GM18526 (cell line): ENCODE data around the gene SKIL.

Experiments used
- POLR2A ChIP-seq: IDR thresholded peaks from 3 replicates; pipeline ENCODE4 v1.6.1; 2011; ENCODE audit not compliant: insufficient read length; ENCODE audit errors: extremely low read depth

SKIL gene

GRCh38 chr3:170420307-170420821 lies 62.8 kb downstream of the SKIL start:
- TF ChIP-seq POLR2A, result no peak

- TF ChIP-seq POLR2A, result no peak
These were observed 63.7 kb downstream of the SKIL start for GRCh38 chr3:170421111-170421641.

DNA sequence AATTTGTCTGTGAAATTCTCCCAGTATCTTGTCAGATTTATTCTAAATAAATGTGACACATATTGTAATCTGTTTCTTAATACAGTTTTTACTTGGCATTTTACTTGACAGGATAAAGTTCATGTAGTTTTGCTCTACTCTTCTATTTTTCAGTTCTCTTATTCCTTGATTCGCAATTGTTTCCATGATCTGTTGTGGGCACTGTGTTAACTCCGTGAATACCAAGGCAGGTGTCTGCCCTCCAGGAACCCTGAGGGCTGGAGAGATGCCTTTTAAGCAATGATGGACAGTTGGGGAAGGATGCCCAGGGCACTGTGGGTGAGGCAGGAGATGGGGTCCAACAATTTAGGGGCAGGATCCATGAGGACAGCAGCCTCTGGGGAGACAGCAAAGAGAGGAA lies 64.2 kb downstream of the SKIL start:
- TF ChIP-seq POLR2A, result no peak

- TF ChIP-seq POLR2A, result no peak
These were observed 65.6 kb downstream of the SKIL start for GRCh38 chr3:170423001-170423615.

- no peak for TF ChIP-seq POLR2A
These were observed 67.4 kb downstream of the SKIL start for GRCh38 chr3:170424879-170425278.

GRCh38 chr3:170425491-170426239 lies 68.2 kb downstream of the SKIL start:
- no peak for TF ChIP-seq POLR2A

DNA sequence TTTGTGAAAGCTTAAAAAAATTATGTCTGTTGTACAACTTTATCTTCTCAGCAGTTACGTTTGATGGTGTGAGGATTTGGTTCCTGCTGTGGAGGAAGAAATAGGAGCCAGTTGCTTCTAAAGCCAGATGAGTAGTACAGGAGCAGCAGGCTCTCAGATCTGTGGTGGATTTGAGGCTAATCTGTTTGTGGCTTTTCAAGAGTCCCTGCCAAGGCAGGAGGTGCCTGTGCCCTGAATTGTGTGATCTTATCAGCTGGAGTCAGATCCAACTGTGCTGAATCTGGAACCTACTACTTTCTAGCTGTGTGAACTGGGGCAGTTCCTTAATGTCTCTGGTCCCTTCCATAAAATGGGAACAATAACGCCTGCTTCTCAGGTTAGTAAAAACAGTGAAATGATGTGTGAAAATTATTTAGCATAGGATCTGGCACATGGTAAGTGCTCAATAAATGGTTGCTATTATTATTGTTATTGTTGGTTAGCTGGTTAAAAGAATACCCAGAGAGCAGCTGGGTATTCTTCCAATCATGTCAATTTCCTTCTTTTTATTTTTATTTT lies 68.8 kb downstream of the SKIL start:
- no peak for TF ChIP-seq POLR2A

- no peak for TF ChIP-seq POLR2A
These were observed 70.6 kb downstream of the SKIL start for GRCh38 chr3:170428095-170428494.

DNA sequence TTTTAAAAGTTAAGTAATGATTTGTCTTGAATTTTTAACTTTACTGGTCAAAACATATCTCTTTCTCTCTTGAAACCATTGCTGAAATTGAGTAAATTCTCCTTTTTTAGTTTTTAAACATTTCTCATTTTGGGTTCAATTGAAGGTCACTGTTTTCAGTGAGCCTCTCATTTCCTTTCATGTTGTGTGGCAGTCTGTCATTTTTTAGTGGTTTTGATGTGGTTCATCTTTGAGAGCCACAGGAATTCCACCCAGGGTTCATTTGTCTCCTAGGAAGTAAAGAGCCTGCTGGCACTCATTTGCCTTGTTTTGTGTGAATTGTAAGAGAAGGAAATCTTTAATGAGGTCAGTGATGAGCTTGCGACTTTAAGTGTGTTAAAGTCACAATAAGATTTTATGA lies 71.5 kb downstream of the SKIL start:
- TF ChIP-seq POLR2A, result no peak

GRCh38 chr3:170431054-170431453 lies 73.5 kb downstream of the SKIL start:
- no peak for TF ChIP-seq POLR2A

DNA sequence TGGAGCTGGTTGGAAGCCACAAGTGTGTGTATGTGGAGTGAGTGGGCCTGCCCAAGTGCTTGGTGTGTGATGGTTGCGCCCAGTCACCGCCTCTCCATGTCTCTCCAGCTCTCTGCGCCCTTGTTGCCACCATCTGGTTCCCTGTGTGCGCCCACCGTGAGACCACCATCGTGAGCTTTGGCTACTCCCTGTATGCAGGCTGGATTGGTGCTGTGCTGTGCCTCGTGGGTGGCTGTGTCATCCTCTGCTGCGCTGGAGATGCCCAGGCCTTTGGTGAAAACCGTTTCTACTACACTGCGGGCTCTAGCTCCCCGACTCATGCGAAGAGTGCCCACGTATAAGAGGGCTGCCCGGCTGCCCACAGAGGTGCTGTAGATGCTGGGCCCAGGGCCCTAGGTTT lies 74.9 kb downstream of the SKIL start:
- no peak for TF ChIP-seq POLR2A

DNA sequence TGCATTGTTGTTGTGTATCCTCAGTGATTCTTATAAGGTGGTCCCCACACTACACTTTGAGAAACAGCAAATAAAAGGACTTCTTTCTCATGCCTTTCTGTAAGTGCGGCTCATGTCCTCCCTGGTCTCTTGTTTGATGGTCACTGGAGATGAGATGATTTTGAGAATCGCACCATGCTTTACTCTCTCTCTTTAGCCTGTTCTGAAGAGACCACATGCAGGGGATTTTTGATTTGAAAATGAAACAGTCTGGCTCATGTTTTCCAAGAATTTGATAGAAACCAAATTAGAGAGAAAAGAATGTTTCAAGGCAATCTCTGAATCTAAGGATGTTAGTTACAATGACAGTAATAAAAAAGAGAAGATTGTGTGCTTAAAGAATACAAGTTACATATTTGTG lies 79.2 kb downstream of the SKIL start:
- no peak for TF ChIP-seq POLR2A

DNA sequence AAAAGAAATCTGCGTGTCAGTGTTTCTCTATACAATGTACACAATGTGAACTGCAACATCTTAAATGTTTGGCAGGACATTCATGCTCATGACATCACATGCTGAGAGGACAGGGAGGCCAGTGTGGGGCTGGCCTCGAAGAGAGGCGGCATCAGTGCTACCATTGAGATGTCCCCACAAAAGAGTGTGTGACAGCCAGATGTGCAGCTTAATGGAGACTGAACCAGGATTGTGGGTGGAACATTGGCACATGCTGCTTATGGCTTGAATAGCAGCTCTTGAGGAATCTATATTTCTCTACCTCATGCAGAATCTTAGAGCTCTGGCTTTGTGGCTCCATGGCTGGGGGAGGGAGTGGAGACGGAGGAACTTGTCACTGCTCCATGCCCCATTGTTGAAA lies 79.7 kb downstream of the SKIL start:
- TF ChIP-seq POLR2A, result no peak

DNA sequence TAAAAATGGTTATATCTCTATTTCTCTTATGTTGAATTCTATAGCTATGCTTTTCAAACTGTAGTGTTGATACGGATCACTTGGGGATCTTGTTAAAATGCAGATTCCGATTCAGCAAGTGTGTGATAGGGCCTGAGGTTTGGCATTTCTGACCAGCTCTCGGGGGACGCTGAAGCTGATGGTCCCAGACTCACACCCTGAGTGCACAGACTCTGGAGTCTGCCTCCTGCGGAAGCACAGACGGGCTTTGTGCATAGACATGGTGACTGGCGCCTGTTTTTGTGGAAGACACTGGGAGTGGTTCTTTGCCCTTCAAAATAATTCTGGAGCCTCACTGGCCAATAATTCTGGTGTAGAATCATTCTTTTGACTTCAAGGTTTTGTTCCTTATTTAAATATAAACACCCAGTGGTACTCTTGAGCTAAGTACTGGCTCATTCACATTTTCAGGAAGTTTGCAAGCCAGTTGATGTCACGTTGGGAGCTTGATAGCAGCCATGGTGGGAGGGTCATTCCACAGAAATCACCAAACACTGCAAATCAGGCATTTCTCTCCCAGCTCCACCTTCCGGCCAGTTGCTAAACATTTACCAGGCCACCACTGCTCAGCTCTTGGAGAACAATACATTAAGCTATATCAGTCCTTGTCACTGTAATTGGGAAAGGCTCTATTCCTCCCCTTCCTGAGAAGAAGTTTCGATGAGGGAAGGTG lies 80.3 kb downstream of the SKIL start:
- no peak for TF ChIP-seq POLR2A

DNA sequence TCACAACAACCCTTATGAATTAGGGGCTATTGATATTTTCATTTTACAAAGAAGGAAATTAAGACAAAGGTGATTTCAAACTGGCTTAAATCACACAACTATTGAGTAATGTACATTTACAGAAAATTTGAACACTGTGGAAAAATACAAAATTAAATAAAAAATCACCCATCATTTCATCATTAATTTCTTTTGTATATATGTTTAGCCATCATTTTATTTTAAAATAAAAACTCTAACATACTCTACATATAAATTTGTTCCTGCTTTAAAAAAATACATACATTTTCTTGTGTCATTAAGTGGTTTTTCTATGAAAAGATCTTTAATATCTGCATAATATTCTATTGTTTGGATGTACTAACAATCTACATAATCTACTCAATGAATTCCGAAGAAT lies 81.3 kb downstream of the SKIL start:
- TF ChIP-seq POLR2A, result no peak
